Astrocyte of the spinal cord (primary cell): ENCODE data around the gene MRTFB.
A peak's percentile ranks its signal among the peaks of the same experiment; 100 is the strongest.

Experiments used
- DNase-seq: peaks from one replicate; pipeline ENCODE4 v3.0.0; 2011; ENCODE audit warnings: low read depth, low spot score
- H3K4me3 ChIP-seq: 2 replicates; pipeline ENCODE4 v1.5.1; 2011; ENCODE audit warnings: low read depth, mild to moderate bottlenecking, low read length, moderate library complexity
- CTCF ChIP-seq: IDR thresholded peaks from 2 replicates; pipeline ENCODE4 v1.5.1; 2012; ENCODE audit warnings: low read depth, mild to moderate bottlenecking, low read length, inconsistent platforms
- in situ Hi-C: cut with HindIII; loops from 2 replicates; pipeline ENCODE4 v1.10.0; 2017; ENCODE audit warnings: low sequenced_read_pairs

MRTFB gene

DNA sequence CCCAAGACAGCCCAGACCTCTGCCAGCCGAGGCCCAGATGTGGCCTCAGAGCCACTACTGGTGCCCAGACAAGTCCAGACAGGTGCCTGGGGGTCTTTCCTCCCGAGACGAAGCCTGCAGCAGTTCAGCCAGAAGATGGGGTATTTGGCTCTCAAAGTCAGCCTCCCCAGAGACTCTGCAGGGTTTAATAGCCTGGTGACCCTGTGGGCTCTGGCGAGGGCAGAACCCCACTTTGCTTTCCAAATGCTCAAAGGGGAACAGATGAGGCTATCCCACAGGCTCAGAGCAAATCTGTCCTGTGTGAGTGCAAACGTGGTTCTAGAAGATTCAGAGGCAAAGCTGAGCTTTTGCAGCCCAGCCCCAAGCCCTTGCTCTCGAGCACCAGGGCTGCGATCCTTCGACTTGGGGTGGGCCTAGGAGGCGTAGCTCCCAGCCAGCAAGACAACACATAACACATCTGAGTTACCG is 236.0 kb downstream of the MRTFB start:
- no peak overlapping the region for H3K4me3 ChIP-seq
- no peak for TF ChIP-seq CTCF
- in situ Hi-C loops = no loop called here
- DNase-seq = no peak

GRCh38 chr16:14307527-14308367 is 236.6 kb downstream of the MRTFB start:
- H3K4me3 ChIP-seq = no peak overlapping the region
- no peak for DNase-seq
- in situ Hi-C loops = no loop called here
- TF ChIP-seq CTCF = no peak

GRCh38 chr16:14308368-14308723 is 237.2 kb downstream of the MRTFB start:
- no peak for TF ChIP-seq CTCF
- in situ Hi-C loops = no loop called here
- H3K4me3 ChIP-seq = no peak overlapping the region
- no peak for DNase-seq

- TF ChIP-seq CTCF = peak; percentile 4
- no peak for DNase-seq
- no peak overlapping the region for H3K4me3 ChIP-seq
- in situ Hi-C loops = no loop called here
Measured at GRCh38 chr16:14309001-14309886, 238.1 kb downstream of the MRTFB start.

- peak; percentile 44 for DNase-seq
- in situ Hi-C loops = no loop called here
- no peak overlapping the region for H3K4me3 ChIP-seq
- TF ChIP-seq CTCF = no peak
Measured at GRCh38 chr16:14309906-14310305, 238.8 kb downstream of the MRTFB start.

DNA sequence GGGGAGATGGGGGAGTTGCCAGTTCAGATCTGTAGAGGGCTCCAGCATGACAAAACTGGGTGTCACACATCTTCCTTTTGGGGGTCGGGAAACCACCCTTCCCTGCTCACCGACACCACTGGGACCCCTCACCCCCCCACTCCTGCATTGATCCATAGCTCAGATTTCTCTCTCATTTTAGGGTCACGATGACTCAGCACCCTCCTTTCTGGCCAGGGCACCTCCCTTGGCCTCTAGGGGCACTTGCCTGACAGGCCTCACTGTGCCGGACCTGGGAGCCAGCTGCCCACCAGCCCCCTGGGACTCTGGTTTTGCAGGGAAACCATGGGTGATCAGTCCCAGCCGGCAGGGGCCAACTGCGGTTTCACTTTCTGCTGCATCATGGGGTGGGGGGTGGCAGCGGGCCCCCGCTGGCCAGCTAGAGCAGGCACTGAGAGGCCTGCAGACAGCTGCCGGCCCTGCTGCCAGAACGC is 239.4 kb downstream of the MRTFB start:
- DNase-seq = peak; percentile 44
- peak; percentile 11 for TF ChIP-seq CTCF
- in situ Hi-C loops = no loop called here
- H3K4me3 ChIP-seq = no peak overlapping the region
